IPS DF 4.7 (cell line): ENCODE measurements around the gene MYO15B.

Experiments used
- DNase-seq: peaks from one replicate; pipeline ENCODE4 v3.0.0-alpha.2; 2013; ENCODE audit warnings: low spot score; ENCODE audit errors: extremely low read depth

Gene MYO15B

DNA sequence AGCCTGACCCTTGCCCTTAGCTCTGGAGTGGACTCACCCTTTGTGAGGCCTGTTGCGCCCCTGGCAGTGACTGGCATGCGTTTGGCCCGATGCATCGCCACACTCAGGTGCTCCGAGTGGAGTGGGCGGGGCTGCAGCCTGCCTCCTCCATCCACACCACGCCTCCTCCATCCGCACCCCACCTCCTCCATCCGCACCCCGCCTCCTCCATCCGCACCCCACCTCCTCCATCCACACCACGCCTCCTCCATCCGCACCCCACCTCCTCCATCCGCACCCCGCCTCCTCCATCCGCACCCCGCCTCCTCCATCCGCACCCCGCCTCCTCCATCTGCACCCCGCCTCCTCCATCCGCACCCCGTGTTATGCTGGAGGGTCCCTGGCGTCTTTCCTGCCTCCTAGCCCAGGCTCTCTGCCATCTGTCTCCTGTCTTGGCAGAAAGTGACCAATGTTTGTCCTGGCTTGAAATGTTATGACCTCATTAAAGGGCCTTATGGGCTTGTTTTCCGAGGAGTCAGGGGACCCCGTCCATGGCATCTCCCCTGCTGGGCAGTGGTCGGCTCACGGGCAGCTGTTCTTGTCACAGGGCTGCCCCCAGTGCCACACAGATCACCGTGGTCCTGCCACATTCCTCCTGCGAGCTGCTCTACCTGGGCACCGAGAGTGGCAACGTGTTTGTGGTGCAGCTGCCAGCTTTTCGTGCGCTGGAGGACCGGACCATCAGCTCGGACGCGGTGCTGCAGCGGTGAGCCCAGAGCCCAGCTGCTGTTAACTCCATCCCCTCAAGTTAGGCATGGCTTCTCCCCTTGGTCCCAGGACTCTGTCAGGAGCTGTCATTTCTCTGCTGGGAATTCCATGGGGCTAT lies 28.7 kb upstream of the MYO15B start:
- DNase-seq = no peak

DNA sequence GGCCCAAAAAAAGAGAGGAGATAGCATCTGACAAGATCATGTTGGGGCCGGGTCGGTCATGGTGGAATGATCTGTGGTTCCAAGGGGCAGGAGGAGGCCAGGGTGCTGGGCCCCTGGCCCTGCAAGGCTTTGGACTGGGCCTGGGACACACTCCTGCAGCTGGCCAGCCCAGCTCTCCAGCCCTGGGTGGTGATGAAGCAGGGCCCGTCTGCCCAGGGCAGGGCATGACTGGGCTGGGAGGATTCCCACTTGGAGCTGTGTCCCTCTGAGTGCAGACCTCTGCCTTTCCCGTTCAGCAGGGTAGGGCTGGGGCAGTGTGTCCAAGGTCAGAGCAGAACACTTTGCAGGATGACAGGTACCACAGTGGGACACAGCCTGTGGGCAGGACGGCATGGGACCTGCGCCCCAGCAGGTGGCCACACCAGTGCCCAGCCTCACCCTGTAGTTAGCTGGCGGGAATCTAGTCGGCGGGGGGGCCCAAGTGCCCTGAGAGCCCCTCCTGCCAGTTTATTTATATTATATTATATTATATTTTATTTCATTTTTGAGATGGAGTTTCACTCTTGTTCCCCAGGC lies 27.6 kb upstream of the MYO15B start:
- DNase-seq = no peak

DNA sequence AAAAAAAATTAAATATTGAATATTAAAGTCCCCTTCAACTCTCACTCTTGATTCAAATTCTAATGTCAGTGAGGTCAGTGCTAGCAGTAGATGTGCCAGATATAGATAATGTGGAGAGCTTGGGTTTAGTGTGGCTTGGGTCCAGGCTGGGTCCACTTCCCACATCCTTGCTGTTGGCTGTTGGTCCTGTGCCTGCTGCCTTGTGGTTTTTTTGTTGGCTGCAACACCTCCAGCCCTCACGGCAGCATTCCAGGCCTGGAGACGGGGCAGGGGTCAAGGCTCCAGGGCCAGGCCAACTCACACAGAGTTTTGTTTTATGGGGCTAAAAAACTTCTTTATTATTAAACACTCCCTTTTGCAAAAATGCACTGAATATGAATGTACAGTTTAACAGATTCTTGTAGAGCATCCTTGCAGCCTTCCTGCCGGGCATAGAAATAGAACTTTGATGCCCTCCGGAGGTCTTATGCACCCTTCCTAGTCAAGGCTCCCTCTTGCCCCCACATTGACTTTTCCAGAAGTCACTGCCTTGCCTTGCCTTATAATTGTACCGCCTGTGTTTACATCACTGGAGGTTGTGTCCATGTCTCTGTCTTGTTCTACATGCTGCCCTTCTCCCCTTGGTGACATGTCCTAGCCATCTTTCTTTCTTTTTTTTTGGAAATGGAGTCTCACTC lies 25.5 kb upstream of the MYO15B start:
- no peak for DNase-seq

DNA sequence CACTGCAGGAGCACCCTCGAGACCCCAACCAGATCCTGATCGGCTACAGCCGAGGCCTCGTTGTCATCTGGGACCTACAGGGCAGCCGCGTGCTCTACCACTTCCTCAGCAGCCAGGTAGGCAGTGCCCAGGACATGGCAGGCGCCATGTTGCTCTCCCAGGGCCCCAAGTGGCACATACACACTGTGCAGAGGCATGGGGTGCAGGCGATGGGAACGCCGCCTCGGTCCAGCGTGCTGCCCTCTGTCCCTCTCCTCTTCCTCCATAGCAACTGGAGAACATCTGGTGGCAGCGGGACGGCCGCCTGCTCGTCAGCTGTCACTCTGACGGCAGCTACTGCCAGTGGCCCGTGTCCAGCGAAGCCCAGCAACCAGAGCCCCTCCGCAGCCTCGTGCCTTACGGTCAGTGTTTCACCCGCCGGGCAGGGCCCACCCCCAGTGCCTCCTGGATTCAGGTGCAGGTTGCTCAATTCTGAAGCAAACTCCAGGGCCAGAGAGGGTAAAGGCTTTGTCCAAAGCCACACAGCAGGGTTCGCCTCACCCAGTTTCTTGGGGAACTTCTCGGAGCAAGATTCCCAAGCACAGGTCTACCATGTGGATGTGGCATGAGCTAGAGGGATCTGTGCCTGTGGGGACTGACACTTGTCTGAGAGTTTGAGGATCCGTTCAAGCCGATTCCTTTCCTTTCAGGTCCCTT lies 24.4 kb upstream of the MYO15B start:
- no peak for DNase-seq

DNA sequence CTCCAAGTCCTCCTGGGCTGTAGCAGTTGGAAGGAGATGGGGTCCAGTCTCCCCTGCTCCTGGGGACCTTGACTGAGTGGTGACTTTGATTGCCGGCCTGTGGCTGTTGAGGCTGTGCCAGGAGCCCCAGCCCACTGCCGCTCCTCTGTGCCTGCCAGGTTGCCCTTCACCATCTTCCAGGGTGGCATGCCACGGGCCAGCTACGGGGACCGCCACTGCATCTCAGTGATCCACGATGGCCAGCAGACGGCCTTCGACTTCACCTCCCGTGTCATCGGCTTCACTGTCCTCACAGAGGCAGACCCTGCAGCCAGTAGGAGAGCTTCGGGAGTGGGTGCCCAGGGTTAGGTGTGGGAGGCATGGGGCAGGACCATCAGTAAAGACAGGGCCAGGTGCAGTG lies 23.4 kb upstream of the MYO15B start:
- DNase-seq = no peak

DNA sequence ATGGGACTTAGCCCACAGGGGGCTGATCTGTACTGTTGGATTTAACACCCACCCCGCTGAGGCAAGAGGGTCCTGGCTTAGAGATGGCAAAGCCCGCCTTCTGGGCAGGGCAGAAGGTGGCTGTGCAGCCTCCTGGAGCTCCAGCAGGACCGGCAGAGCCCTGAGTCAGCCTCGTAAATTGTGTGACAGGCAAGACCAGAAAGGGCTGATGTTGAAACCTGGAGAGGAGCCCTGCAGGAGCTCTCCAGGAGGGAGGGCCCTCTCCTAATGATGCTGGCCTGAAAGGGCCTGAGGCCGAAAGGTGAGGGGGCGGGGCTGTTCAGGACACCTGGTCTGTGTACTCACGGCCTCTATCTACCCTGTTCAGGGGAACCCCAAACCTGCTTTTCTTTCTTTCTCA lies 22.5 kb upstream of the MYO15B start:
- DNase-seq = no peak

DNA sequence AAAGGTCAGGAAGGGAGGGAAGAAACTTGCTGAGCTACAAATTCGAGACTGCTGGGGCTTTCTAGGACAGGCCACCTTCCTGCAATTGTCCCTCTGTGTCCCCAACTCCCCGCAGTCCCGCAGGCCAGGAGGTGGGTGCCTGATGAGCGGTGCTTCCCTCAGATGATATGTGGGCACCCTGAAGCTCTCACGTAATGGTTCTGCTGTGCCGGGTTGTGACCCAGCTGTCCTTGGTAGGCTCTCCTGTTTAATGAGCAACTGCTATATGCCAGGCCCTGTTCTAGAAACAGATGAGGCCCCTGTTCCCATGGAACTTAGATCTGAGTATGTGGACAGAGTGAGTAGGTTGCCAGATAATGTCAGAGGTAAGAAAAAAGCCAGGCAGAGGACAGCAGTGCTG lies 22.0 kb upstream of the MYO15B start:
- no peak for DNase-seq

DNA sequence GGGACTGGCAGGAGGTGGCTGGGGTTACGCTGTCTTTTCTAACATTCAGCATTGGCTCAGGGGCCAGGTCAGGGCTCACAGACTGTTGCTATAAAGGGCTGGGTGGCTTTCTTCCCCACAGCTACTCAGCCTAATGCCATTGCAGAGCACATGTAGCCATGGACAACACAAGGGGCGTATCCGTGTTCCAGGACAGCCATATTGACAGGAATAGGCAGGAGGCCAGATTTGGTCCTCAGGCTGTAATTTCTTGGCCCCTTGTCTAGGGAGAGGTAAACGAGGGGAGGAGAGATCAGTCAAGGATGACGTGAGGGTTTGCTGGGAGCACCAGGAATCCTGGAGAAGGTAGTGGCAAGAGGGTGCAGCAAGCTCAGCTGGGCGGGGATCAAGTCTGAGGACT lies 21.2 kb upstream of the MYO15B start:
- DNase-seq = no peak

DNA sequence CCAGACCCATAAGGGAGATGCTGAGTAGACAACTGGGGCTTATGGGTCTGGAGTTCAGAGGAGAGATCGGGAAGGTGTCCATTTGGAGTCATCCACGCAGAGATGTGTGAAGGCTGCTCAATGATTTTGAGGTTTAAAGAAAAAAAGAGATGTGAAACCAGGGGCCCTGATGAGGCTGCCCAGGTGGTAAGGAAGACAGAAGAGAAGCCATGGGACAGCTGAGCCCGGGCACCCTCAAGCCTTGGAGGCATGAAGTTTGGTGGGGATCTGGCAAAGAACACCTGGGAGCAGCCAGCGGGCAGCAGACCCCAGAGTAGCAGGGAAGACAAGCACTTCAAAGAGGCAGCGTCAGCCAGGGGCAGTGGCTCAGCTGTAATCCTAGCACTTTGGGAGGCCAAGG lies 20.8 kb upstream of the MYO15B start:
- no peak for DNase-seq

DNA sequence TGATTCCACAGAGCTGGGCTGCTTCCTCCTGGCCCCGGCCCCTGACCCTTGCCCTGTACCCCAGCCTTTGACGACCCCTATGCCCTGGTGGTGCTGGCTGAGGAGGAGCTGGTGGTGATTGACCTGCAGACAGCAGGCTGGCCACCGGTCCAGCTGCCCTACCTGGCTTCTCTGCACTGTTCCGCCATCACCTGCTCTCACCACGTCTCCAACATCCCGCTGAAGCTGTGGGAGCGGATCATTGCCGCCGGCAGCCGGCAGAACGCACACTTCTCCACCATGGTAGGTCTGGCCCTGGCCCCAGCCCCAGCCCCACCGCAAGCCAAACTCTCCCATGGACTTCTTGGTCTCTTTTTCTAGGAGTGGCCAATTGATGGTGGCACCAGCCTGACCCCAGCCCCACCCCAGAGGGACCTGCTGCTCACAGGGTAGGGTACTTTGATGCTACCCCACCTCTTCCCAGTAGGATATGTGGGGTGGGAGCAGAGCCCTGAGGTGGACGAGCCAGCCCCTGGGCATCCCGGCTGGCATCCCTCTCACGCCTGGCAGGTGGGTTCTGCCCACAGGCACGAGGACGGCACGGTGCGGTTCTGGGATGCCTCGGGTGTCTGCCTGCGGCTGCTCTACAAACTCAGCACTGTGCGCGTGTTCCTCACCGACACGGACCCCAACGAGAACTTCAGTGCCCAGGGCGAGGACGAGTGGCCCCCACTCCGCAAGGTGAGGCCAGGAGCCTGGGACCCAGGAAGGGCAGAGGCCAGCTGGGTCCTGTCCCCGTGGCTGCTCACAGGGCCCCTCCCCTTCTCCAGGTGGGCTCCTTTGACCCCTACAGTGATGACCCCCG lies 19.0 kb upstream of the MYO15B start:
- DNase-seq = no peak

DNA sequence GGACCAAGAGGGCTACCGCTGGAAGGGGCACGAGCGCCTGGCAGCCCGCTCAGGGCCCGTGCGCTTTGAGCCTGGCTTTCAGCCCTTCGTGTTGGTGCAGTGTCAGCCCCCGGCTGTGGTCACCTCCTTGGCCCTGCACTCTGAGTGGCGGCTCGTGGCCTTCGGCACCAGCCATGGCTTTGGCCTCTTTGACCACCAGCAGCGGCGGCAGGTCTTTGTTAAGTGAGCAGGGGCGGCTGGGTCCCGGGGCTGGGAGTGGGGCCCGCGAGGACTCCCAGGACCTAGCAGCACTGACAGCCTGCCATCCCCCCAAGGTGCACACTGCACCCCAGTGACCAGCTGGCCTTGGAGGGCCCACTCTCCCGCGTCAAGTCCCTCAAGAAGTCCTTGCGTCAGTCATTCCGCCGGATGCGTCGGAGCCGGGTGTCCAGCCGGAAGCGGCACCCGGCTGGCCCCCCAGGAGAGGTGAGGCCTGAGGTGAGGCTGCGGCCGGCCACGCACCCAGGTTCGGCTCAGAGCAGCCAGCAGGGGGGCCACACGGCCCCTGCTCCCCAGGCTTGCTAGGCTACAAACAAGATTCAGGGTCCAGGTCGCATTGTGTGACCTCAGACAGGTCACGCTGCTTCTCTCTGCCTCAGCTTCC lies 17.4 kb upstream of the MYO15B start:
- DNase-seq = no peak

DNA sequence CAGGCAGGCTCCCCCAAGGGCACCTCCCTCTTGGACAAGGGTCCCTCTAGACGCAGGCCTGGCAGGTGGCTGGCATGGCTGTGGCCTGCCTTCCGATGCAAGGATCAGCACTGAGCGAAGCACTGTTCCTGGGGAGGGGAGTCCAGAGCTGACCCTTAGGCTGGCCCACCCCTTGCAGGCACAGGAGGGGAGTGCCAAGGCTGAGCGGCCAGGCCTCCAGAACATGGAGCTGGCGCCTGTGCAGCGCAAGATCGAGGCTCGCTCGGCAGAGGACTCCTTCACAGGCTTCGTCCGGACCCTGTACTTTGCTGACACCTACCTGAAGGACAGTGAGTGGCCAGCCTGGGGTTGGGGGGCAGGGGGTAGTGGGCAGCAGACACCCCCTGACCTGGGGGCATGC lies 16.8 kb upstream of the MYO15B start:
- no peak for DNase-seq

DNA sequence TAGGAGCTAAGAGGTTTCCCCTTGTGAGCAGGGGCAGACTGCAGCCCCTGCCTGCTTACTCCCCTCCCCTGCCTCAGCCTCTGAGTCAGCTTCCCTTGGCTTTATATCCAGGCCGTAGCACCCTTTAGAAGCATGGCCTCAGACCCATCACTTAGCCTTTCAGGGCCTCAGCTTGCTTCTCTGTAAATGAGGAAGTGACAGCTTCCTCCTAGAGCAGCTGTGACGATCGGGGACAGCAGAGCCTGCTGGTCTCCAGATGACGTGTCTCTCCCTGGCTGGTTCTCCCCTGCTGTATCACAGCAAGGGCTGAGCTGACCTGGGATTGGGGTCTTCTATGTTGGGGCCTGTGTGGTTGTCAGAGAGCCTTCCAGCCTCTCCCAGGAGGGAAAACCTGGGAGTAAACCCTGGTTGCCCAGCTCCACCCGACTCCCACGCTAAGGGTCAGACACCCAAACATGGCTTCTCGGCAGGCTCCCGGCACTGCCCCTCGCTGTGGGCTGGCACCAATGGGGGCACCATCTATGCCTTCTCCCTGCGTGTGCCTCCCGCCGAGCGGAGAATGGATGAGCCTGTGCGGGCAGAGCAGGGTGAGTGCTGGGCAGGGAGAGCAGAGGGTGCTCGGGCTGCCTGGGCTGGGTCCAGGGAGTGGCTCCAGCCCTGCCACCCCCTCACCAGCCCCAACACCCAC lies 16.3 kb upstream of the MYO15B start:
- DNase-seq = no peak

DNA sequence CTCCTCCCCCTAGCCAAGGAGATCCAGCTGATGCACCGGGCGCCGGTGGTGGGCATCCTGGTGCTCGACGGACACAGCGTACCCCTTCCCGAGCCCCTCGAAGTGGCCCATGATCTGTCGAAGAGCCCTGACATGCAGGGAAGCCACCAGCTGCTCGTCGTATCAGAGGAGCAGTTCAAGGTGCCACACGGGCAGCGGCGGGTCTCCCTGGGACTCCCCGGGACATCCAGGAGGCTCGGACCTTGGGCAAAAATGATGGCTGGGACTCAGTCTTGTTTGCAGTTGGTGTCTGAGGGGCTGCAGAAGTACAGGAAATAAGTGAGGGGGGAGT lies 15.8 kb upstream of the MYO15B start:
- DNase-seq = no peak

DNA sequence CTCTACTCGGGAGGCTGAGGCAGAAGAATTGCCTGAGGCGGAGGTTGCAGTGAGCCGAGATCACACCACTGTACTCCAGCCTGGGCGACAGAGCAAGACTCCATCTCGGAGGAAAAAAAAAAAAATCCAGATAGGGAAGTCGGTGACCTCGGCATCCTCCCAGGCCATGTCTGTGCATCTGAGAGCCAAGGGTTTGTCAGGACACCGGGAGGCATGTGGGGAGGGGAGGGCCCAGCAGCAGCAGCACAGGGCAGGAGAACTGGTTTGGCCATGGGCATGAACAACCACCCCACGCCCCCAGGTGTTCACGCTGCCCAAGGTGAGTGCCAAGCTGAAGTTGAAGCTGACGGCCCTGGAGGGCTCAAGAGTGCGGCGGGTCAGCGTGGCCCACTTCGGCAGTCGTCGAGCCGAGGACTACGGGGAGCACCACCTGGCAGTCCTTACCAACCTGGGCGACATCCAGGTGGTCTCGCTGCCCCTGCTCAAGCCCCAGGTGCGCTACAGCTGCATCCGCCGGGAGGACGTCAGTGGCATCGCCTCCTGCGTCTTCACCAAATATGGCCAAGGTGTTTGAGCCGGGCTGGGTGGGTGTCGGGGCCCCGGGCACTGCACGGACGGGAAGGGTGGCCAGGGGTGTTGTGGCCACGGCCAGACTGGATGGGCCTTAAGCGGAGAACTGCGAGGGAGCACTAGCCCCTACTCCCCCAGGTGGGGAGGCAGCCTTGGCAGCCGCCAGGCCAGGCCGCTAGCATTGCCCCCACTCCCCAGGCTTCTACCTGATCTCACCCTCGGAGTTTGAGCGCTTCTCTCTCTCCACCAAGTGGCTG lies 14.7 kb upstream of the MYO15B start:
- DNase-seq = no peak

DNA sequence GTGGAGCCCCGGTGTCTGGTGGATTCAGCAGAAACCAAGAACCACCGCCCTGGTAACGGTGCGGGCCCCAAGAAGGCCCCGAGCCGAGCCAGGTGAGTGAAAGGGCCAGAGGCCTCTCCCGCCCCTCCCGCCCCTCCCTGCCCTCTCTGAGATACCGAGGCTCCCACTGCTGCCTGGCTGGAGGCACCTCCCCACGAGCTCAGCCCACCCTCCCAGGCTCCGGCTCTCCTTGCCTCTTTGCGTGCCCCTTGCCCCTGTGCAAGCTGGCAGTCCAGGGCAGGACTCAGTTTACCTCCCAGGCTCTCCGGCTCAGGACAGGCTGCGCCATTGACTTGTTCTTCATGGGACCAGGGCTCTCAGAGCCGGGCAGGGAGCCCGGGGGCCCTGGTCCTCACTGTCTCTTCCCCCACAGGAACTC lies 14.1 kb upstream of the MYO15B start:
- no peak for DNase-seq

DNA sequence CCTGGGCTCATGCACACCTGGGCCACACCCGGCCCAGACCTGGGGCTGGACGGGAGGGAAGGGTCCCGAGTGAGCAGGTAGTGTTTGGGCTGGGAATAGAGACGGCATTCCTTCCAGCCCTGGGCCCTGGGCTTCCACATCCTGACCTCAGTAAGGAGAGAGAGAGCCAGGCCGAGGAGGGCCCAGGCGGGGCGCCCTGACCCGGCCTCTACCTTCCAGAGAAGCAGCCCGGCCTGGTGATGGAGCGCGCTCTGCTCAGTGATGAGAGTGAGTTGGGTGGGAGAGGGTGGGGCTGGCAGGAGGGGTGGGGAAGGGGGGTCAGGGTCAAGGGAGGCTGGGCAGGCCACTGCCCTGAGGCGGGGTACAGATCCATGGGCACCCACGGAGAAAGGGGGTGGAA lies 13.6 kb upstream of the MYO15B start:
- DNase-seq = no peak

DNA sequence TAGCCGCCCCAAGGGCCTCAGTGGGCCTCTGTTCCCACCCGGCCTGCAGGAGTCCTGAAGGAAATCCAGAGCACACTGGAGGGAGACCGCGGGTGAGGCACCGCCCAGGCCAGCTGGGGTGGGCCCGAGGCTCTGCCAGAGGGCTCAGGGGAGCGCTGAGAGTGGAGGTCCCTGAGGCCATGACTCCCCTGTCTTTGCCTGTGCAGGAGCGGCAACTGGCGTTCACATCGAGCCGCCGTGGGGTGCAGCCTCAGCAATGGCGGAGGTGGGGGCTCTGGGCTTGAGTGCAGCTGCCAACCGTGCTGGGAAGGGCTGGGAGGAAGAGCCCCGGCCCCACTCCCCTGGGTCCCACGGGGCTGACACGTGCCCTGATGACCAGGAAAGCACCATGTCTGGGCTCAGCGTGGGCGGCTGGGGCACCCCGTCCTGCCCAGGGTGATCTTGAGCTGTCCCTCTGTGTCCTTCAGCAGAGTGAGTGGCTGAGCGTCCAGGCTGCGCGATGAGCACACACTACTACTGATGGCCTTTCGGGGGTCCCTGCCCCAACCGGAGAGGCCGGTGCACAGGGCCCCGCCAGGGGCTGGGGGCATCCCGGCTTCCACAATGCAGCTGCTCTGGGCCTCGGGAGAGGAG lies 13.1 kb upstream of the MYO15B start:
- DNase-seq = no peak

DNA sequence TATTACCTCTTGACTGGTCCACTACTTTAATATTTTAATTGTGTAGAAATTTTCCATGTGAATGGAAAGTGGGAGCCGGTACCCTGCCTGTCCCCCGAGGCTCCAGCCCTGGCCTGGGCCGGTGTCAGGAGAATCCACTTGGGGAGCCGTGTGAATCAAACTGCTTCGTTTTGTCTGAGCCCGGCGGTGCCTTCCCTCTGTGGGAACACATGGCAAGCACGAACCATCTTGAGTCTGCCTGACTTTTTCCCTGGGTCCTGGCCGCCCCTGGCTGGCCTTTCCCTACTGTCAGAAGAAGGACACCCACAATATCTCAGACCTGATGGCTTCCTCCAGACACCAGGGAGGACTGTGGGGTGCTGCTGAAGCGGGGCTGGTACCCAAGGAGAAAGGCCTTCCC lies 12.4 kb upstream of the MYO15B start:
- no peak for DNase-seq
